HCT116 (cell line): ENCODE results near the gene ENTHD1. TPM values are rescaled to one million over a fixed set of nuclear protein-coding genes. Genes with fewer than 3 reads are reported as not detected.
"Not testable (repeated sequence)": the region's sequence is repeated elsewhere in the genome, so short reads cannot be mapped to it uniquely, and the experiment has no call there.

Experiments
- ATAC-seq: fragments of 200-7000 bp; cut with Tn5 transposase; 2 replicates; pipeline ENCODE4 v1.9.1; 2020; ENCODE audit warnings: mild to moderate bottlenecking, moderate library complexity
- BruUV-seq: library from RNA; stranded (reverse); fragments of 400-500 nt; replicated peaks from 2 replicates; lab custom pipeline; 2021; lab: Mats Ljungman, UMichigan
- CTCF ChIA-PET: fragments of 300-600 bp; sonication (Branson Sonifier 250); formaldehyde crosslinking; loops from one replicate; lab custom pipeline; 2021; ENCODE audit warnings: antibody characterized with exemption; lab: Charles Lee
- POLR2A ChIA-PET: fragments of 300-600, 350-600 bp; sonication (Branson Sonifier 250); formaldehyde crosslinking; loops from one replicate; lab custom pipeline; 2021; ENCODE audit warnings: antibody characterized with exemption; lab: Charles Lee
- RAD21 ChIA-PET, 2 experiments: fragments of 300-600 bp; sonication (Branson Sonifier 250); formaldehyde crosslinking; loops; one replicate each; lab custom pipeline; 2023; ENCODE audit warnings: low total read pairs in 2 of 2; ENCODE audit not compliant: uncharacterized antibody in 2 of 2, unreplicated experiment in 2 of 2, low non-redundant PET in 1 of 2; lab: Charles Lee
- DNase-seq: peaks from one replicate; pipeline ENCODE4 v3.0.0-alpha.2; 2010; ENCODE audit warnings: low read depth, low spot score
- H2AFZ ChIP-seq: fragments of 200-600 bp; shearing (Covaris generic), sonication (generic); 2 replicates; pipeline ENCODE4 v1.6.1; 2017; ENCODE audit warnings: low read depth, mixed run types, mixed read lengths, antibody characterized with exemption, low read length; ENCODE audit not compliant: poor library complexity, severe bottlenecking
- H3K27ac ChIP-seq: 2 replicates; pipeline ENCODE4 v1.5.1; 2012; ENCODE audit warnings: low read depth, low read length
- H3K27me3 ChIP-seq: fragments of 200-600 bp; sonication (generic); 2 replicates; pipeline ENCODE4 v1.6.1; 2016; ENCODE audit warnings: mixed run types, low read length, mixed read lengths; ENCODE audit not compliant: insufficient read depth
- H3K36me3 ChIP-seq, 2 experiments: fragments of 200-500 bp in 1 of 2; fragments of 200-600 bp in 1 of 2; sonication (Bioruptor generic) in 1 of 2; sonication (generic) in 1 of 2; 2 replicates each; pipeline versions ENCODE4 v1.5.1 to v1.6.1; 2014 to 2016; ENCODE audit warnings: low read length in 2 of 2, inconsistent platforms in 1 of 2, mixed read lengths in 1 of 2, mixed run types in 1 of 2; ENCODE audit not compliant: insufficient read depth in 2 of 2, control insufficient read depth in 1 of 2
- H3K4me1 ChIP-seq, 2 experiments: fragments of 200-600 bp in 1 of 2; sonication (generic) in 1 of 2; 2 replicates each; pipeline versions ENCODE4 v1.5.1 to v1.6.1; 2012 to 2017; ENCODE audit warnings: low read length in 2 of 2, inconsistent platforms in 1 of 2, mild to moderate bottlenecking in 1 of 2, mixed read lengths in 1 of 2, mixed run types in 1 of 2, moderate library complexity in 1 of 2; ENCODE audit not compliant: insufficient read depth in 2 of 2, control insufficient read depth in 1 of 2
- H3K4me2 ChIP-seq: fragments of 200-600 bp; sonication (generic); 2 replicates; pipeline ENCODE4 v1.6.1; 2017; ENCODE audit warnings: mixed run types, low read length, mixed read lengths
- H3K4me3 ChIP-seq, 2 experiments: fragments of 200-600 bp in 1 of 2; sonication (generic) in 1 of 2; replicated peaks in 1 of 2; 2 replicates each; pipeline ENCODE4 v1.5.1; 2011 to 2016; ENCODE audit warnings: low read length in 2 of 2, control low read depth in 1 of 2, low read depth in 1 of 2, mild to moderate bottlenecking in 1 of 2, mixed read lengths in 1 of 2, mixed run types in 1 of 2
- H3K79me2 ChIP-seq: fragments of 200-600 bp; sonication (generic); 2 replicates; pipeline ENCODE4 v1.6.1; 2017; ENCODE audit warnings: mild to moderate bottlenecking, mixed run types, low read length, moderate library complexity, mixed read lengths; ENCODE audit not compliant: insufficient read depth
- H3K9ac ChIP-seq: fragments of 200-600 bp; sonication (generic); 2 replicates; pipeline ENCODE4 v1.6.1; 2016; ENCODE audit warnings: low read length, mixed read lengths
- H3K9me2 ChIP-seq: fragments of 200-600 bp; sonication (generic), shearing (Covaris generic); 2 replicates; pipeline ENCODE4 v1.6.1; 2017; ENCODE audit warnings: mixed run types, mild to moderate bottlenecking, moderate library complexity; ENCODE audit not compliant: insufficient read depth
- H3K9me3 ChIP-seq, 2 experiments: fragments of 200-500 bp in 1 of 2; fragments of 200-600 bp in 1 of 2; sonication (Bioruptor generic) in 1 of 2; sonication (generic) in 1 of 2; 2 replicates each; pipeline ENCODE4 v1.6.1; 2014 to 2017; ENCODE audit warnings: low read length in 2 of 2, mixed read lengths in 2 of 2, inconsistent platforms in 1 of 2, low read depth in 1 of 2, mild to moderate bottlenecking in 1 of 2, mixed run types in 1 of 2, moderate library complexity in 1 of 2; ENCODE audit not compliant: control insufficient read depth in 1 of 2, insufficient read depth in 1 of 2
- H4K20me1 ChIP-seq: fragments of 200-600 bp; sonication (generic), shearing (Covaris generic); 2 replicates; pipeline ENCODE4 v1.6.1; 2017; ENCODE audit warnings: mixed run types, mild to moderate bottlenecking, moderate library complexity; ENCODE audit not compliant: insufficient read depth
- EGR1 ChIP-seq: IDR thresholded peaks from 2 replicates; pipeline ENCODE4 v1.6.1; 2012; ENCODE audit warnings: low read depth
- EZH2phosphoT487 ChIP-seq: fragments of 200-600 bp; IDR thresholded peaks from 2 replicates; pipeline ENCODE4 v1.6.1; 2018; ENCODE audit warnings: antibody characterized with exemption, borderline replicate concordance
- JUND ChIP-seq: IDR thresholded peaks from 2 replicates; pipeline ENCODE4 v1.6.1; 2012
- RAD21 ChIP-seq: IDR thresholded peaks from 2 replicates; pipeline ENCODE4 v1.6.1; 2012; ENCODE audit warnings: low read depth, mild to moderate bottlenecking
- SP1 ChIP-seq: IDR thresholded peaks from 2 replicates; pipeline ENCODE4 v1.6.1; 2012; ENCODE audit warnings: low read depth
- intact Hi-C: fragments of 100-400 bp; cut with micrococcal nuclease; formaldehyde crosslinking; loops from 2 replicates; pipeline ENCODE4 v1.10.0; 2022
- total RNA-seq: library from RNA; stranded (reverse); gene quantifications from one replicate; pipeline ENCODE4 v1.2.1, GENCODE V29; 2021; ENCODE audit not compliant: unreplicated experiment
- TF ChIP-seq, protein P1 (sequence below): IDR thresholded peaks from 2 replicates; pipeline ENCODE4 v1.6.1; 2012
- TF ChIP-seq, protein P2 (sequence below), 3 experiments: fragments of 200-600 bp in 1 of 3; sonication (generic) in 1 of 3; IDR thresholded peaks in 2 of 3; conservative IDR thresholded peaks in 1 of 3; 2 replicates each; pipeline ENCODE4 v1.5.1; 2012 to 2017; ENCODE audit warnings: low read depth in 2 of 3, low read length in 2 of 3, antibody characterized with exemption in 1 of 3, borderline replicate concordance in 1 of 3, control low read depth in 1 of 3, mild to moderate bottlenecking in 1 of 3, mixed read lengths in 1 of 3, mixed run types in 1 of 3, moderate library complexity in 1 of 3; ENCODE audit not compliant: insufficient read depth in 1 of 3
- TF ChIP-seq, protein P3 (sequence below): IDR thresholded peaks from 2 replicates; pipeline ENCODE4 v1.6.1; 2011; ENCODE audit warnings: mild to moderate bottlenecking, low read length, moderate library complexity; ENCODE audit not compliant: insufficient replicate concordance; ENCODE audit errors: extremely low read depth

Gene ENTHD1
- total RNA-seq, 1 experiment from 2014 or later, result not detected

GRCh38 chr22:39847477-39847876 lies 46.1 kb downstream of the ENTHD1 start:
- Histone ChIP-seq H3K79me2 (no peaks in the 10 kb centered on the region), H3K9me2 (no peaks in the 10 kb centered on the region), H3K4me3 (no peak overlapping the region), H3K4me1 (peaks cover 0 to 5% of the 10 kb centered on the region in 2 experiments; a peak in 1 of 4 replicates), H3K27ac (no peak overlapping the region), H3K4me2 (no peak overlapping the region), H4K20me1 (no peaks in the 10 kb centered on the region), H3K36me3 (no peaks in the 10 kb centered on the region), H3K9ac (no peak overlapping the region), H2AFZ (no peak overlapping the region), H3K27me3 (peaks cover 43% of the 10 kb centered on the region), H3K9me3 (no peaks in the 10 kb centered on the region)
- TF ChIP-seq, protein P1, sequence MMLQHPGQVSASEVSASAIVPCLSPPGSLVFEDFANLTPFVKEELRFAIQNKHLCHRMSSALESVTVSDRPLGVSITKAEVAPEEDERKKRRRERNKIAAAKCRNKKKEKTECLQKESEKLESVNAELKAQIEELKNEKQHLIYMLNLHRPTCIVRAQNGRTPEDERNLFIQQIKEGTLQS, result no peak
- ChIA-PET RAD21 (no interaction called here), CTCF (no interaction called here), POLR2A (no interaction called here)
- no TSS peak for BruUV-seq
- DNase-seq, result no peak
- intact Hi-C loops, result no loop called here
- no peak for ATAC-seq

- H3K9ac ChIP-seq, POLR2A ChIA-PET, CTCF ChIA-PET, H3K79me2 ChIP-seq, intact Hi-C loops, H3K4me3 ChIP-seq, H2AFZ ChIP-seq, ATAC-seq, BruUV-seq, H3K4me2 ChIP-seq, H3K36me3 ChIP-seq, H3K27ac ChIP-seq, DNase-seq, RAD21 ChIA-PET, H3K9me2 ChIP-seq, H4K20me1 ChIP-seq, H3K9me3 ChIP-seq, H3K4me1 ChIP-seq: not testable (repeated sequence)
- peaks cover 41% of the 10 kb centered on the region for H3K27me3 ChIP-seq
Measured at GRCh38 chr22:39846539-39846938, 47.0 kb downstream of the ENTHD1 start.

DNA sequence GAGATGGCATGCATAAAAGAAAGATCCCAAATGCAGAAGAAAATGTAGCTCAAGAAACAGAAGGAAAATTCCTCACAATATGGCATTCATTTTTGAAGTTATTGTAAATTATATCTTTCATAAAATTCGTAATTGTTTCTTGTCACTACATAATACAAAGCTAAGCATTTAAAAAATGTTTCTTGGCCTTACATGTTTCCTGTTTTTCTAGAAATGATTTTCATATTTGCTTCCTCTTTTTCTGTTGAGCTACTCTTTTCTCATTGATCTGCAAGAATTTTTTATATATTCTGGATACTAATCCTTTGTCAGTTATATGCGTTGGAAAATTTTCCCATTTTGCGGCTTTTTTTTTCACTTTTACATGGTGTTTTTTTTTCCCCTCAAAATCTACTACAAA lies 48.0 kb downstream of the ENTHD1 start:
- CTCF ChIA-PET, result no interaction called here
- TF ChIP-seq, protein P2, sequence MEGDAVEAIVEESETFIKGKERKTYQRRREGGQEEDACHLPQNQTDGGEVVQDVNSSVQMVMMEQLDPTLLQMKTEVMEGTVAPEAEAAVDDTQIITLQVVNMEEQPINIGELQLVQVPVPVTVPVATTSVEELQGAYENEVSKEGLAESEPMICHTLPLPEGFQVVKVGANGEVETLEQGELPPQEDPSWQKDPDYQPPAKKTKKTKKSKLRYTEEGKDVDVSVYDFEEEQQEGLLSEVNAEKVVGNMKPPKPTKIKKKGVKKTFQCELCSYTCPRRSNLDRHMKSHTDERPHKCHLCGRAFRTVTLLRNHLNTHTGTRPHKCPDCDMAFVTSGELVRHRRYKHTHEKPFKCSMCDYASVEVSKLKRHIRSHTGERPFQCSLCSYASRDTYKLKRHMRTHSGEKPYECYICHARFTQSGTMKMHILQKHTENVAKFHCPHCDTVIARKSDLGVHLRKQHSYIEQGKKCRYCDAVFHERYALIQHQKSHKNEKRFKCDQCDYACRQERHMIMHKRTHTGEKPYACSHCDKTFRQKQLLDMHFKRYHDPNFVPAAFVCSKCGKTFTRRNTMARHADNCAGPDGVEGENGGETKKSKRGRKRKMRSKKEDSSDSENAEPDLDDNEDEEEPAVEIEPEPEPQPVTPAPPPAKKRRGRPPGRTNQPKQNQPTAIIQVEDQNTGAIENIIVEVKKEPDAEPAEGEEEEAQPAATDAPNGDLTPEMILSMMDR (IDR thresholded peaks at IDR 0.05 in 2 of 3, conservative IDR thresholded peaks at IDR 0.05 in 1 of 3; ENCODE audit: borderline replicate concordance in 1 of 3, insufficient read depth in 1 of 3, low read depth in 2 of 3, low read length in 2 of 3), result no peak
- no peak for TF ChIP-seq EZH2phosphoT487
- TF ChIP-seq RAD21, result no peak
- TF ChIP-seq JUND, result no peak
- TF ChIP-seq EGR1, result no peak
- TF ChIP-seq, protein P1, result no peak
- TF ChIP-seq, protein P3, sequence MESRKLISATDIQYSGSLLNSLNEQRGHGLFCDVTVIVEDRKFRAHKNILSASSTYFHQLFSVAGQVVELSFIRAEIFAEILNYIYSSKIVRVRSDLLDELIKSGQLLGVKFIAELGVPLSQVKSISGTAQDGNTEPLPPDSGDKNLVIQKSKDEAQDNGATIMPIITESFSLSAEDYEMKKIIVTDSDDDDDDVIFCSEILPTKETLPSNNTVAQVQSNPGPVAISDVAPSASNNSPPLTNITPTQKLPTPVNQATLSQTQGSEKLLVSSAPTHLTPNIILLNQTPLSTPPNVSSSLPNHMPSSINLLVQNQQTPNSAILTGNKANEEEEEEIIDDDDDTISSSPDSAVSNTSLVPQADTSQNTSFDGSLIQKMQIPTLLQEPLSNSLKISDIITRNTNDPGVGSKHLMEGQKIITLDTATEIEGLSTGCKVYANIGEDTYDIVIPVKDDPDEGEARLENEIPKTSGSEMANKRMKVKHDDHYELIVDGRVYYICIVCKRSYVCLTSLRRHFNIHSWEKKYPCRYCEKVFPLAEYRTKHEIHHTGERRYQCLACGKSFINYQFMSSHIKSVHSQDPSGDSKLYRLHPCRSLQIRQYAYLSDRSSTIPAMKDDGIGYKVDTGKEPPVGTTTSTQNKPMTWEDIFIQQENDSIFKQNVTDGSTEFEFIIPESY, result no peak
- TF ChIP-seq SP1, result no peak

More for the DNA sequence above, 48.0 kb downstream of the ENTHD1 start:
- ChIA-PET RAD21 (no interaction called here), POLR2A (no interaction called here)
- Histone ChIP-seq H3K27ac (no peak overlapping the region), H3K4me2 (no peak overlapping the region), H3K79me2 (no peaks in the 10 kb centered on the region), H3K9me3 (no peaks in the 10 kb centered on the region), H3K9ac (no peak overlapping the region), H3K27me3 (peaks cover 32% of the 10 kb centered on the region), H4K20me1 (no peaks in the 10 kb centered on the region), H2AFZ (no peak overlapping the region), H3K36me3 (no peaks in the 10 kb centered on the region), H3K9me2 (no peaks in the 10 kb centered on the region), H3K4me1 (peaks cover 0 to 5% of the 10 kb centered on the region in 2 experiments; a peak in 1 of 4 replicates), H3K4me3 (no peak overlapping the region)
- DNase-seq, result no peak
- ATAC-seq, result no peak
- BruUV-seq, result no TSS peak
- intact Hi-C loops, result no loop called here
